Measurements from ENCODE around the gene PRMT2.

- TF ChIP-seq SUZ12 (IDR thresholded peaks at IDR 0.05; ENCODE audit: extremely low read depth, insufficient read depth, insufficient read length): no peak
- TF ChIP-seq YY1 (IDR thresholded peaks at IDR 0.05; ENCODE audit: insufficient read depth, insufficient read length): no peak
Measured at GRCh38 chr21:46661642-46662366, 26.3 kb downstream of the PRMT2 start.
